Breast epithelium (tissue), 4 donors: ENCODE data around the gene EPHA4. TPM values are rescaled to one million over a fixed set of nuclear protein-coding genes. Genes with fewer than 3 reads are reported as not detected.

Source experiments
- DNase-seq, 2 donors: peaks; one replicate each; pipeline ENCODE4 v3.0.0-alpha.2; 2019; ENCODE audit warnings: low spot score in 2 of 2
- H3K27ac ChIP-seq, 2 donors: fragments of 200-600 bp; sonication (generic) in 1 of 2; one replicate each; pipeline ENCODE4 v1.5.1; 2016 to 2019; ENCODE audit warnings: mild to moderate bottlenecking in 1 of 2
- H3K27me3 ChIP-seq, 2 donors: fragments of 200-600 bp; sonication (generic) in 1 of 2; one replicate each; pipeline versions ENCODE4 v1.5.1 to v1.6.0; 2017 to 2019; ENCODE audit warnings: control low read depth in 1 of 2, mild to moderate bottlenecking in 1 of 2
- H3K36me3 ChIP-seq: fragments of 200-600 bp; one replicate; pipeline ENCODE4 v1.5.1; 2019
- H3K4me1 ChIP-seq, 2 donors: fragments of 200-600 bp; sonication (generic); one replicate each; pipeline ENCODE4 v1.5.1; 2016 to 2019; ENCODE audit warnings: control low read depth in 1 of 2
- H3K4me3 ChIP-seq, 3 donors: fragments of 200-600 bp; sonication (generic); 1 replicate in 2 of 3; 2 replicates in 1 of 3; pipeline ENCODE4 v1.5.1; 2016 to 2019; ENCODE audit warnings: mild to moderate bottlenecking in 3 of 3, moderate library complexity in 2 of 3
- H3K9me3 ChIP-seq, 2 donors: fragments of 200-600 bp; sonication (generic) in 1 of 2; one replicate each; pipeline ENCODE4 v1.5.1; 2016 to 2019; ENCODE audit warnings: control low read depth in 1 of 2
- POLR2A ChIP-seq: fragments of 450-650 bp; IDR thresholded peaks from one replicate; pipeline ENCODE4 v1.6.1; 2016; ENCODE audit warnings: antibody characterized with exemption, mild to moderate bottlenecking, moderate library complexity
- POLR2AphosphoS5 ChIP-seq, 3 donors: sonication (generic); formaldehyde crosslinking; IDR thresholded peaks; one replicate each; pipeline ENCODE4 v1.6.1; 2017; ENCODE audit warnings: antibody characterized with exemption in 3 of 3
- intact Hi-C: fragments of 100-400 bp; cut with DNase I; formaldehyde crosslinking; loops from one replicate; pipeline ENCODE4 v1.15.1; 2023; ENCODE audit warnings: low total_unique reads
- total RNA-seq, 3 donors: library from RNA; depleted of rRNA; stranded (reverse); fragments of >200 nt; gene quantifications; one replicate each; pipeline ENCODE4 v1.1.0, GENCODE V29; 2016
- TF ChIP-seq, protein P1 (sequence below), 3 donors: fragments of 450-650 bp; IDR thresholded peaks; one replicate each; pipeline ENCODE4 v1.5.1; 2016 to 2017; ENCODE audit warnings: antibody characterized with exemption in 3 of 3, mild to moderate bottlenecking in 3 of 3, moderate library complexity in 3 of 3

EPHA4 gene
- total RNA-seq, 3 donors from 2014 or later, result 12.8 to 44.2 (median 18.6) TPM

DNA sequence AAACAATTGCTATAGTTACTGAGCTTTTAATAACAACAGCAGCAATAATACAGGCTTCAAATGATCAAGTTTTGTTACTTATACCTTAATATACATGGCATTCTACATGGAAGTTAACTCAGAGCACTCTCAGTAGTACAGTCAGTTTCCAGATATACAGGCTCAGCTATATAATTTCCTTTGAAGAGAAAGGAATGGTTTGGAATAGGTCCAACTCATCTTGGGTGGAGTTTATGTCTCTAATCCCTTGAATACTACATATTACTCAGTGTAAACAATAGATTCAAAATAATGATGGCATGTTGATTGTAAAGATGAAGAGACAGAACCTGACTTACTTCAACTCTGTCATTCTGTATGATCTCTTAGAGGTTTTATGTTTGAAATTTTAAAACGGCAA lies 174.9 kb downstream of the EPHA4 start:
- H3K36me3 ChIP-seq, result no peaks in the 10 kb centered on the region
- H3K9me3 ChIP-seq, result no peaks in the 10 kb centered on the region
- no peaks in the 10 kb centered on the region for H3K27me3 ChIP-seq
- no peak for DNase-seq
- H3K4me1 ChIP-seq, result no peaks in the 10 kb centered on the region
- no peak overlapping the region for H3K4me3 ChIP-seq
- no peak for TF ChIP-seq POLR2AphosphoS5 (IDR thresholded peaks at IDR 0.05)
- TF ChIP-seq, protein P1, sequence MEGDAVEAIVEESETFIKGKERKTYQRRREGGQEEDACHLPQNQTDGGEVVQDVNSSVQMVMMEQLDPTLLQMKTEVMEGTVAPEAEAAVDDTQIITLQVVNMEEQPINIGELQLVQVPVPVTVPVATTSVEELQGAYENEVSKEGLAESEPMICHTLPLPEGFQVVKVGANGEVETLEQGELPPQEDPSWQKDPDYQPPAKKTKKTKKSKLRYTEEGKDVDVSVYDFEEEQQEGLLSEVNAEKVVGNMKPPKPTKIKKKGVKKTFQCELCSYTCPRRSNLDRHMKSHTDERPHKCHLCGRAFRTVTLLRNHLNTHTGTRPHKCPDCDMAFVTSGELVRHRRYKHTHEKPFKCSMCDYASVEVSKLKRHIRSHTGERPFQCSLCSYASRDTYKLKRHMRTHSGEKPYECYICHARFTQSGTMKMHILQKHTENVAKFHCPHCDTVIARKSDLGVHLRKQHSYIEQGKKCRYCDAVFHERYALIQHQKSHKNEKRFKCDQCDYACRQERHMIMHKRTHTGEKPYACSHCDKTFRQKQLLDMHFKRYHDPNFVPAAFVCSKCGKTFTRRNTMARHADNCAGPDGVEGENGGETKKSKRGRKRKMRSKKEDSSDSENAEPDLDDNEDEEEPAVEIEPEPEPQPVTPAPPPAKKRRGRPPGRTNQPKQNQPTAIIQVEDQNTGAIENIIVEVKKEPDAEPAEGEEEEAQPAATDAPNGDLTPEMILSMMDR (IDR thresholded peaks at IDR 0.05), result no peak
- no peak for TF ChIP-seq POLR2A
- no peak overlapping the region for H3K27ac ChIP-seq
- intact Hi-C loops, result no loop called here

- TF ChIP-seq POLR2A, result no peak
- TF ChIP-seq POLR2AphosphoS5 (IDR thresholded peaks at IDR 0.05), result no peak
- TF ChIP-seq, protein P1 (IDR thresholded peaks at IDR 0.05), result no peak
- intact Hi-C loops, result no loop called here
- DNase-seq, result no peak
- no peaks in the 10 kb centered on the region for H3K4me1 ChIP-seq
- H3K4me3 ChIP-seq, result no peak overlapping the region
- no peaks in the 10 kb centered on the region for H3K9me3 ChIP-seq
- H3K27ac ChIP-seq, result no peak overlapping the region
- H3K36me3 ChIP-seq, result no peaks in the 10 kb centered on the region
- no peaks in the 10 kb centered on the region for H3K27me3 ChIP-seq
Observed at GRCh38 chr2:221392228-221392881, 179.7 kb downstream of the EPHA4 start.

DNA sequence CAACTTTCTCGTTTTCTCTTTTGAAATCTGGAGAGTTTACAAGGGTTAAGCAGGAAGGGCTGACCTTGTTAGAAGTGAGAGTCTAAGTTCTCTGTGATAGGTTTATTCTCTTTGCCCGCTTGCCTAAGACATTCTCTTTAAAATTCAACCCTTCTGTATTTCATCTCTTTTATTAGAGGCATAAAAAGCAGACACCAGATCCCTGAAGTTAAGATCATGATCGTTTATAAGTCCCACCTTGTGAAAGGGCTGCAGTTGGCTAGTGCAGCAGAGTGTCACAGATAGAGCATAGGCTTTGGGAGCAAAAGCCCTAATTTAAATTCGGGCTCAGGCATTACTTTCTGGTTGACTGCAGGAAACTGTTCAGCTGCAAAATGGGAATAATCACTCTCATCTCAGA lies 181.2 kb downstream of the EPHA4 start:
- no peak overlapping the region for H3K4me3 ChIP-seq
- H3K36me3 ChIP-seq, result no peaks in the 10 kb centered on the region
- TF ChIP-seq POLR2AphosphoS5 (IDR thresholded peaks at IDR 0.05) (no peak), POLR2A (no peak)
- TF ChIP-seq, protein P1 (IDR thresholded peaks at IDR 0.05), result no peak
- no peaks in the 10 kb centered on the region for H3K9me3 ChIP-seq
- no peak for DNase-seq
- intact Hi-C loops, result no loop called here
- no peak overlapping the region for H3K27ac ChIP-seq
- no peaks in the 10 kb centered on the region for H3K4me1 ChIP-seq
- H3K27me3 ChIP-seq, result no peaks in the 10 kb centered on the region

GRCh38 chr2:221389904-221390303 lies 182.2 kb downstream of the EPHA4 start:
- Histone ChIP-seq H3K9me3 (no peaks in the 10 kb centered on the region), H3K4me1 (no peaks in the 10 kb centered on the region), H3K27ac (no peak overlapping the region), H3K36me3 (no peaks in the 10 kb centered on the region), H3K27me3 (no peaks in the 10 kb centered on the region), H3K4me3 (no peak overlapping the region)
- no peak for TF ChIP-seq POLR2AphosphoS5 (IDR thresholded peaks at IDR 0.05)
- TF ChIP-seq, protein P1 (IDR thresholded peaks at IDR 0.05), result no peak
- TF ChIP-seq POLR2A, result no peak
- no peak for DNase-seq
- intact Hi-C loops, result no loop called here

GRCh38 chr2:221389421-221389820 lies 182.7 kb downstream of the EPHA4 start:
- H3K4me3 ChIP-seq, result no peak overlapping the region
- DNase-seq, result no peak
- no peaks in the 10 kb centered on the region for H3K9me3 ChIP-seq
- no peaks in the 10 kb centered on the region for H3K27me3 ChIP-seq
- H3K36me3 ChIP-seq, result no peaks in the 10 kb centered on the region
- TF ChIP-seq POLR2AphosphoS5 (IDR thresholded peaks at IDR 0.05) (no peak), POLR2A (no peak)
- TF ChIP-seq, protein P1 (IDR thresholded peaks at IDR 0.05), result no peak
- intact Hi-C loops, result no loop called here
- no peaks in the 10 kb centered on the region for H3K4me1 ChIP-seq
- no peak overlapping the region for H3K27ac ChIP-seq
